ENCODE measurements around the gene TMEM14C.
"Not testable (repeated sequence)": the region's sequence is repeated elsewhere in the genome, so short reads cannot be mapped to it uniquely, and the experiment has no call there.

Gene TMEM14C

DNA sequence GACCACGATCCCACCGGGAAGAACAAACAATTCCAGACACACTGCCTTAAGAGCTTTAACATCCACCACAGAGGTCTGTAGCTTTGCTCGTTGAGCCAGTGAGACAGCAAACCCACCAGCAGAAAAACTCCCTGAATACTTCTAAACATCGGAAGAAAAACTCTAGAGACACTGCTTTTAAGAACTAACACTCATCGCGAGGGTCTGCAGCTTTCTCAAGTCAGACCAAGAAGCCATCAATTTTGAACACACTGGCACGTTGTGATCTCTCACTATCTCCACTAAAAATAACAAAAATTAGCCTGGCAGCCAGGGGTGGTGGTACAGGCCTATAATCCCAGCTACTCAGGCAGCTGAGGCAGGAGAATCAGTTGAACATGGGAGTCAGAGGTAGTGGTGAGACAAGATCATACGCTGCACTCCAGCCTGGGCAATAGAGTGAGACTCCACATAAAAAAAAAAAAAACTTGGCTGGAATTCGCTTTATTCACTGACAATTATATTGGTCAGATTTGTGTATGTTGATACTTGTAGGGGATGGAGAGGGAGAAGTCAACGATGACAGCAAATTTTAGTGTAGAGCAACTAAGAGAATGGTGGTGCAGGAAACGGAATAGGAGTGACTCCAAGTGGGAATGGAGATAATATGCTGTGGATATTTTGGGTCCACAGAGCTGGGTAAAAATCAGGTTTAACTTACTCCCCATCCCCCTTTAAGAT lies 860 bp upstream of the TMEM14C start:
- DNase-seq, result no peak

DNA sequence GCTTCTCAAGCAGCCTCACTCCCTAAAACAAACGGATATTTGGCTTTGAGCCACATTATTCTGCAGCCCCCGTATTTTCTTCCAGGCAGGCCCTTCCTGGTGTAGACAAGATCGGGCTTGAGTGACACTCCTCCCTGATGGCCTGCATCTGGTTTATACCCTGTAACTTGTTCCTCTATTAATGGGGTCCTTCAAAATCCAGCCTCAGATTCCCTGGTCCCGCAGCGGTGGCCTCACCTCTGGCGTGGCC lies 375 bp upstream of the TMEM14C start:
- DNase-seq, result no peak

DNA sequence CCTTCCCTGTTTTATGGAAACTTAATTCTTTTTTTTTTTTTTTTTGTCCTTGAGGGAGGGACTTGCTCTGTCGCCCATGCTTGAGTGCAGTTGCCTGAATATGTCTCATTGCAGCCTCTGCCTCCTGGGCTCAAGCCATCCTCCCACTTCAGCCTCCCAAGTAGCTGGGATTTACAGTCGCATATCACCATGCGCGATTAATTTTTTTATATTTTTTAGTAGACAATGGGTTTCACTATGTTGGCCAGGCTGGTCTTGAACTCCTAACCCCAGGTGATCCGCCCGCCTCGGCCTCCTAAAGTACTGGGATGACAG lies 654 bp downstream of the TMEM14C start:
- no peak for DNase-seq

DNA sequence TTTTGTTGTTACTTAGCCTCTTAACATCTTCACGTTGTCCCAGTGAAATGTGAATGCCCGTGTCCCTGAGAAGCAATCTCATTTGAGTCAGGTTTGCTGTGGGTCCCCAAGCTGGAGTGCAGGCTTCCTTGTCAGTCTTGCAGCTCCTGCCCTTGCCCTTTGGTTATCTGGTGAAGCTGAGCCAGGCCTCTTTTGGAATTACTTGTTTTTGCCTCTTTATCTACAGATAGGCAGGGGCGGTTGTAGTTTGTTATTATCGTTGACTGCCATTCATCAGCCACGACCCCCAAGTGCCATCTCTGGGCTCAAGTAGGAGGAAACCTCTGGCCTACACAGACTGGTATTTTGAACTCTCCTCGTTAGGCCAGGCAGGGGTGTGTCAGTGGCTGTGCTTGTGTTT lies 2.2 kb downstream of the TMEM14C start:
- no peak for DNase-seq

DNA sequence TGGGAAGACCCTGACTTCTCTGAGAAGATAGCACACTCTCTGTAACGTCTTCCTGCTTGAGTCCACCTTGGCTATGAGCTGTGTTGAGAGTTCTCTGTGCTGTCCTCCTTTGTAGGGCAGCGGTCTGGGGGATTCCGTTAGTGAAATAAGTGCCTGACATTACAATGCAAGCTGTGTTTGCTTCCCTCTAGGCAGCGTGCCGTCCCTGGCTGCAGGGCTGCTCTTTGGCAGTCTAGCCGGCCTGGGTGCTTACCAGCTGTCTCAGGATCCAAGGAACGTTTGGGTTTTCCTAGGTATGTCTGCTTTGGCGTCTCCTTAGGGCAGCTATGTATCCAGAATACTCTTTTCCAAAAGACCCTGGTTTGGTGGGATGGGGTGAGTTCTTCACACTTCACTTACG lies 2.8 kb downstream of the TMEM14C start:
- DNase-seq, result no peak

DNA sequence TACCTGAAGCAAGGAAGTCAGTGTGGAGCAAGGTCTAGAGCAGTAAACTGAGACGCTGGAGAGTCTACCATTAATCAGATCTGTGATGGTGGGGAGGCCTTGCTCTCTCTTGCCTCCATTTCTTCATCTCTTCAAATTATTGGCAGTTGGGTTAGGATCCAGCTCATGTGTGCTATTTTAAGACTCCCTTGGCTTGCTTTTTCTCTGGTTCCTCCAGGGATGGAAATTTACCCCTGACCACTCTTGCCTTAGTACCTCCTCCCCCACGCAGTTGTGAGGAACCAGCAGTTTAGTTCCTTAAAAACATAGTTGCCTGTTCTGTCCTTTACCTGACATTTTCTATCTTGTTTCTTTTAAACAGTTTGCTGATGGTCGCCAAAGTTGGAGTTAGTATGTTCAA lies 7.4 kb downstream of the TMEM14C start:
- no peak for DNase-seq

DNA sequence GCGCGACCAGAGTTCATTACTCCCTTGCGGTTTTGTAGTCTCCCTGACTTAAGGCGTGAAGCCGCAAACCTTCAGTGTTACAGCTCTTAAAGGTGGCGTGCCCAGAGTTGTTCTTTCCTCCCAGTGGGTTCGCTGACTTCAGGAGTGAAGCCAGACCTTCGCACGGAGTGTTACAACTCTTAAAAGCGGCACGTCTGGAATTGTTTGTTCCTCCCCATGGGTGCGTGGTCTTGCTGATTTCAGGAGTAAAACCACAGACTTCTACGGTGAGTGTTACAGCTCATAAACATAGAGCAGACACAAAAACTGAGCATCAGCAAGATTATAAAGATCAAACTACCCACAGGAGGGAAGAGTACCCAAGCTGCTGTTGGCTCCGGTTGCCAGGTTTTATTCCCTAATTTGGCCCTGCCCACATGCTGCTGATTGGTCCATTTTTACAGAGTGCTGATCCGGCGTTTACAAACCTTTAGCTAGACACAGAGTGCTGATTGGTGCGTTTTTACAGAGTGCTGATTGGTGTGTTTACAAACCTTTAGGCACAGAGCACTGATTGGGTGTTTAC lies 10.4 kb downstream of the TMEM14C start:
- no peak for DNase-seq

DNA sequence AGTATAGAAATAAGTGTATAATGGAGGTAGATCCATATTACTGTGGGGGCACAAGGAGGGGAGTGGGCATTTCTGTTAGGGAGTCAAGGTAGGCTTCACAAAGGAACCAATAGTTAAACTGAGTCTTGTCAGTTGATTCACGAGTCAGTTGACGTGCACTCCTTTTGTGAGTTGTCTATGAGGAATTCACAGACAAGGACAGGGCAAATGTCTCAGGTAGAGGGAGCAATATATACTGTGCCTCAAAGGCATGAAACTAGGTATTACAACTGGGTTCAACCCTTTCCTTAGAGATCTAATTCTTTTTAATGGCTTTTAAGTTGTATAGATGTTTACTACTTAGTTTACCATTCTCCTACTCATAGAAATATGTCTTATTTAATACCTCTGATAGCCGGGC lies 11.0 kb downstream of the TMEM14C start:
- no peak for DNase-seq

DNA sequence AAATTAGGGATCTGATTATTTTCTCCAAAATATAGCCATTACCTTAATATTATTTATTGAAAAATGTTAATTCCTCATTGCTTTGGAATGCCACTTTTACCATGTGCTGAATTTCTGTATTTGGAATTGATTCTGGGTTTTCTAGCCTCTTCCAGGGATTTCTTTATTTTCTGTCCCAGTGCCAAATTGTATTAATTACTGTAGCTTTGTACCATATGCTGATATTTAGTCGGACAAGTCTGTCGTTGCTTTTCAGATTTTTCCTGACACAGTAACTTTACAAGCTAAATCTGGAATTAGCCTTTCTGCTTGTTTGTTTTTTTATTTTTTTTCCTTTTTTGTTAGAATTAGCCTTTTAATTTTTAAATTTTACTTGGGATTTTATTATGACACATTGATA lies 13.9 kb downstream of the TMEM14C start:
- DNase-seq, result peak; percentile 45

DNA sequence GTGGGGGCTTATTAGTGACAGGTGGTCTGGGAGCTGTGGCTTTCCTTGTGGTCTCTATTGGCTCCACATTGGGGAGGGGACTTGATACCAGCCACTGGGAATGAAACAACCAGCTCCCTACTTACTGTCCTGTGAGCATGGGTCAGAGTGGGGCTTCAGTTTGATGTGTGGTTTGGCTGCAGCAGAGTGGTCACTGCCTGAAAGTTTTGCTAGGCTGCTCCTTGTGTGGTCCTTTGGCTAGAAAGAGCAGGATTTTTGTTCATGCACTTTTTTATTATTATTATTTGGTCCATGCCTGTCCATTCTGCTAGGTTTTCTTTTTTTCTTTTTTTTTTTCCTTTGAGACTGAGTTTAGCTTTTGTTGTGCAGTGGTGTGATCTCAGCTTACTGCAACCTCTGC lies 17.2 kb downstream of the TMEM14C start:
- no peak for DNase-seq

DNA sequence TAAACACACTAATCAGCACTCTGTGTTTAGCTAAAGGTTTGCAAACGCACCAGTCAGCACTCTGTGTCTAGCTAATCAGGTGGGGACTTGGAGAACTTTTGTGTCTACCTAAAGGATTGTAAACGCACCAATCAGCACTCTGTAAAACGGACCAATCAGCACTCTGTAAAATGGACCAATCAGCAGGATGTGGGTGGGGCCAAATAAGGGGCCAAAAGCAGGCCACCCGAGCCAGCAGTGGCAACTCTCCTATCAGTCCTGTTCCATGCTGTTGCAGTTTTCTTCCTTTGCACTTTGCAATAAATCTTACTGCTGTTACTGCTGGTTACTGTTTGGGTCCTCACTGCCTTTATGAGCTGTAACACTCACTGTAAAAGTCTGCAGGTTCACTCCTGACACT lies 18.8 kb downstream of the TMEM14C start:
- DNase-seq, result not testable (repeated sequence)

DNA sequence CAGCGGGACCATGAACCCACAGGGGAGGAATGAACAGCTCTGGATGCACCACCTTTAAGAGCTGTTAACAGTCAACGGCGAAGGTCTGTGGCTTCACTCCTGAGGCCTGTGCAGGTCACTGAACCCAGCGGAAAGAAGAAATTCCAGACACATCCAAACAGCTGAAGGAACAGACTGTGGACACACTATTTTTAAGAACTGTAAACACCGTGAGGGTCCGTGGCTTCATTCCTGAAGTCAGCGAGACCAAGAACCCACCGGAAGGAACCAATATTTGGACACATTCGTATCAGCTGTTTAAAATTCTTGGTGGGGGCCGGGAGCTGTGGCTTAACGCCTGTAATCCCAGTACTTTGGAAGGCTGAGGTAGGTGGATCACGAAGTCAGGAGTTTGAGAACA lies 19.4 kb downstream of the TMEM14C start:
- DNase-seq, result no peak

DNA sequence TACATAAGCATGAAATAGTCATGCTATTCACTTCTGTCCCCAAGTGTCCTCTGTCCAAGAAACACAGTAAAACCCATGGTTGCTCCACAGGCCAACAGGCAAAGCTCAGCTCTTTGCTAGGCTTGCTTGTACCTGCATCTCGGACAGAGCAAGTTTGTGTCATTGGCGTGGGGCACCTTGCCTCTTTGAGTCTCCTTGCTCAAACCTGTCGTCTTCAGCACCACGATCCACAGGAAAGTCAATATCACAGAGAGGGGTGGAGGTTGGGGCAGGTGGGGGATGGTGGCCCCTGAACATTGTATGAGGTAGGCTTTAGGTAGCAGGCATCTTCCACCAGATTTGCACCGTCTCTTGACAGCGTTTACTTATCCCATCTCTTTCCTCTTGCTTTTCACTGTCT lies 20.6 kb downstream of the TMEM14C start:
- DNase-seq, result no peak

DNA sequence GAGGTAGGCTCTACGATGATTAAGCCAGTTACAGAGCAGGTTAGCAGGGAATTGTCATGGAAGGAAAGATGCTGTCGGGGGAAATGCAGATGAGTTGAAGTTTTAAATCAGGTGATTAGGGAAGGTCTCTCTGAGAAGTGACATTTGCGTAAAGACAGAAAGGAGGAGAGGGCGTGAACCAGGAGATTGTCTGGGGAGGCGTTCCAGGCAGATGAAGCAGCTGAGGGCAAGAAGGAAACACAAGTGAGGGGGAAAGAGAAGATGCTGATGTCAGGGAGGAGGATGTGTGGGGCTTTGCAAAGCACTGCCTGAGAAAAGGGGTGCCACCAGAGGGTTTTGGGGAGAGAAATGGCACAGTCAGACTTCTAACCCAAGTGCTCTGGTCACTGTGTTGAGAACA lies 22.2 kb downstream of the TMEM14C start:
- DNase-seq, result no peak

DNA sequence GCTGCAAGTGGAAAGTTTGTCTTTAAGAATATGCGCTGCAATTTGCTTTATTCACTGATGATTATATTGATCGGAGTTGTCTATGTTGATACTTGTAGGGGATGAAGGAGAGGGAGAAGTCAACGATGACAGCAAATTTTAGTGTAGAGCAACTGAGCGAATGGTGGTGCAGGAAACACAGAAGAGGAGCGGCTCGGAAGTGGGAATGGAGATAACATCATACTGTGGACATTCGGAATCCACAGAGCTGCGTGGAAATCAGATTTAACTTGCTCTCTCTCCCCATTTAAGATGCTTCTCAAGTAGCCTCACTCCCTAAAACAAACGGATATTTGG lies 24.0 kb downstream of the TMEM14C start:
- DNase-seq, result no peak

DNA sequence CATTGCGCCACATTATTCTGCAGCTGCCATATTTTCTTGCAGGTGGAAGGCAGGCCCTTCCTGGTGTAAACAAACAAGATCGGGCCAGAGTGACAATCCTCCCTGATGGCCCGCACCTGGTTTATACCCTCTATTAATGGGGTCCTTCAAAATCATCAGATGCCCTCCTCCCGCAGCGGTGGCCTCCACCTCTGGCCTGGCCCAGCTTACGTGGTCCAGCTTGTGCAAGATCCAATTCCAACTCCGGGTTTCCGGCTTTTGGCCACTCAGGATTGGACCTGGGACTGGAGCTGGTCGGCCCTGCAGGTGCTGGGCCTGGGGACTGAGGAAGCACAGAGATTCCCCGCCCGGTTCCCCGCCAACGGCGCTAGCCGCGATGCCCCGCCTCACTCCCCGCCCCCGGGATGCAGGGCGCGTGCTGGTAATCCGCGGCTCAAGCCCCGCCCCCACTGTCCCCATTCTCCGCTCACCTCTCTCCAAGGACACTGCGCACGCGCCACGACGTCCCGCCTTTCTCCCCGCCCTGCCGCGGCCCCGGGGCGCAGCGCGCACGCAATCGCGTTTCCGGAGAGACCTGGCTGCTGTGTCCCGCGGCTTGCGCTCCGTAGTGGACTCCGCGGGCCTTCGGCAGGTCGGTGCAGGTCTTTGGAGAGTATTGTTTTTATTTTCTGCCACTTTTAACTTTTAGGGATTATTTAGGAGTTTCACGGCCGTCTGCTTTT lies 24.5 kb downstream of the TMEM14C start, which contains the start of gene TMEM14B:
TMEM14B (plus strand) TSS at position 555 of the 722 bp plus-strand sequence. CDS start 1,441 bp downstream, outside the sequence.
- peak; percentile 91 for DNase-seq

DNA sequence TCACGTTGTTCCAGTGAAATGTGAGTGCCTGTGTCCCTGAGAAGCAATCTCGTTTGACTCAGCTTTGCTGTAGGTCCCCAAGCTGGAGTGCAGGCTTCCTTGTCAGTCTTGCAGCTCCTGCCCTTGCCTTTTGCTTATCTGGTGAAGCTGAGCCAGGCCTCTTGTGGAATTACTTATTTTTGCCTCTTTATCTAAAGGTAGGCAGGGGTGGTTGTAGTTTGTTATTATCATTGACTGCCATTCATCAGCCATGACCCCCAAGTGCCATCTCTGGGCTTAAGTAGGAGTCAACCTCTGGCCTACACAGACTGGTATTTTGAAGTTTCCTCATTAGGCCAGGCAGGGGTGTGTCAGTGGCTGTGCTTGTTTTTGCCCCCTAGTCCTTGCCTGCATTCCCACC lies 26.9 kb downstream of the TMEM14C start:
- no peak for DNase-seq

DNA sequence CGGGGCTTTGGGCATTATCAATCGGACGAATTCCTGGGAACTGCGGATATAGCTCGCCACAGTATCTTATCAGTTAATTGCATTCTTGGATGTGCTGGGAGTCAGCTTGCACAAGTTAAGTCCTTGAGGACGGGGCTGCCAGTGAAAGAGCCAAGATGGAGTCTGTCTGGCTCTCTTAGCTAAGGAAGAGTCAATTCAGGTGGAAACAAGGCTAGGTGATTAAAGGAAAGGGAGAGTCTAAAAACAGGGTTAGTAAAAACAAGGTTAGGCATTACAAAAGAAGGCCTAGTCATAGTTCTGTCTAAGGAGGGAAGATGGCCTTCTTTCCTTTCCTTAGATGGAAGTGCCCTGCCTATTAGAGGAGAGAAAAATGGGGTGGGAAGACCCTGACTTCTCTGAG lies 27.7 kb downstream of the TMEM14C start:
- not testable (repeated sequence) for DNase-seq

DNA sequence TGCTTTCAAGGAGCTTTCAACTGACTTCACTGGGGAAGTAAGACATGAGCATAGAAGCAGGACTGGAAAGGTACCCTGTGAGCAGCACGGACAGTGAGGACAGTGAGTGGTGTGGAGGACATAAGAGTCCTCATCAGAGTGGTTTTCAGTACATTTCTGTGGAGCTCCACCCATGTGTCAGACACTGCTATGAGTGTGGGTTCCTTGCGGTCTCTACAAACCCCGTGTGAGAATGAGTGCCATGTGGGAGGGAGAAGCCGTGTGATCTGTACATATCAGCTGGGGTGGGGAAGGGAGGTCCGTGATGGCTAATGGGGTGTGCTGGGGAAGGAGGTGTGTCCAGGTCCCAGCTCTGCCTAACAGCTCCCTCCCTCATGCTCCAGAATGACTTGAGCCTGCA lies 28.9 kb downstream of the TMEM14C start:
- DNase-seq, result not testable (repeated sequence)

DNA sequence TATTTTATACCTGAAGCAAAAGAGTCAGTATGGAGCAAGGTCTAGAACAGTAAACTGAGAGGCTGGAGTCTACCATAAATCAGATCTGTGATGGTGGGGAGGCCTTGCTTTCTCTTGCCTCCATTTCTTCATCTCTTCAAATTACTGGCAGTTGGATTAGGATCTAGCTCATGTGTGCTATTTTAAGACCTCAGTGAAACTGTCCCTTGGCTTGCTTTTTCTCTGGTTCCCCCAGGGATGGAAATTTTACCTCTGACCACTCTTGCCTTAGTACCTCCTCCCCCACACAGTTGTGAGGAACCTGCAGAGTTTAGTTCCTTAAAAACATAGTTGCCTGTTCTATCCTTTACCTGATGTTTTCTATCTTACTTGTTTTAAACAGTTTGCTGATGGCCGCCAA lies 33.2 kb downstream of the TMEM14C start:
- DNase-seq, result no peak

DNA sequence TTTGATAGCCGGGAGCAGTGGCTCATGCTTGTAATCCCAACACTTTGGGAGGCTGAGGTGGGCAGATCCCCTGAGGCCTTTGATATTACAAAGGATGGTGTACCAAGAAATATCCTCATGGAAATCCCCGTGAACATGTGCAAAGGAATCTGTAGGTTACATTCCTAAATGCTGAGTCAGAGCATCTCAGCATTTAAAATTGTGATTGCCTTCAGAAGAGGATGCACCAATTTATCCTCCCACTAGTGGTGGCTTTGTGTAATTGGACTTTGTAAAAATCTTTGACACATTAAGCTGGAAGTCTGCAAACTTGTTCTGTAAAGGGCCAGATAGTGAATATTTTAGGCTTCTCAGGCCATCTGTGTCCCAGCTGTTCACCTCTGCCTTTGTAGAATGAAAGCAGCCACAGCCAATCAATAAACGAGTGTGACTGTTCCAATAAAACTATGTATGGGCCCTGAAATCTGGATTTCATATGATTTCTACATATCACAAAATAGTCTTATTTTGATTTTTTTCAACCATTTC lies 36.5 kb downstream of the TMEM14C start:
- DNase-seq, result peak; percentile 13

DNA sequence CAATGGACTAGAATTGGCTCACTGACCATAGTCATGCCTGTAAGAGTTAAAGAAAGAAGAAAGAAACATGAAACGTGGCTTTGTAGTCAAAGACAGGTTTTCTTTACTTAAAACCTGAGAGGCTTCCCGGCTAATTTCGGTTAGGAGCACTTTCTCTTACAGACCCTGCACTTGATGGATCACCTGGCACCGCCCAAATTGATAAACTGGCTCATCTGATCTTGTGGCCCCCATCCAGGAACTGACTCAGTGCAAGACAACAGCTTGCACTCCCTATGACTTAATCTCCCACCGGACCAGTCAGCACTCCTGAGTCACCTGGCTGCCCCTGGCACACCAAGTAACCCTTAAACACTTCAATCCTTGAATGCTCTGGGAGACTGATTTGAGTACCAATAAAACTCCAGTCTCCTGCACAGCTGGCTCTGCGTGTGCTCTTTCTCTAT lies 37.0 kb downstream of the TMEM14C start:
- DNase-seq, result peak; percentile 47

DNA sequence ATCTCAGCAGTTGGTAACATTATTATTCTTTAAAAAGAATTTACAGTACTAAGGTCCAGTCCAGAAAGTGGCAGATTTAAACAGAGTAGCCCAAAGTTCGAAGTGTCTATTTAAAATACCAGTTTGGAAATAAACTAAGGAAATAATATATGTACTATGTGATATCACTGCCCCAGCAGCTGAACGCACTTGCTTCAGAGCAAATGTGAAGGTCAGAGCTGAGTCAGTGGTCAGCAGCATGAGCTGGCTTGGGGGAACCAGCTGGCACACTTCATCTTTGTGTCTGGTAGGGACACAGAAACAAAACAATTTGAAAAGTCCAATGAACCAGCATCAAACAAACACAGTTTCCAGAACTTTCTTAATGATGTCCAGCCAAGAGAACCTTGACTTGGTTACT lies 40.1 kb downstream of the TMEM14C start:
- no peak for DNase-seq

DNA sequence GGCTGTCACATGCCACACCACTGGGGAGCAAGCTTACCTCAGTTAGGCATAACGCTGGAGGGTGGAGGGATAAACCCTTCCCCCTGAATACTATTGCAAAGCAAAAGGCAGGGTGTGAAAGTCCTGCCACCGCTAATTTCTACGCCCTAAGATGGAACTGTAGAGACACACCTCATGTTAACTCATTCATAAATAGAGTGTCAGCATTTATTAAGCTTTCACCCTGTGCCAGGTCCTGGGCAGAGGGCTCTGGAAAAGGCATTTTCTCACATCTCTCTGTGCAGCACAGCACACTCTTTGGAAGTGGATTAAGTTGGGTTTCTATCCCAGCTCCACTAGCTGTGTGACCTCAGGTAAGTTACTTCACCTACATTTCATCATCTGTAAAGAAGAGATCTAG lies 46.5 kb downstream of the TMEM14C start:
- no peak for DNase-seq
